Measurements from ENCODE around the gene RLBP1. TPM values are rescaled to one million over a fixed set of nuclear protein-coding genes. Genes with fewer than 3 reads are reported as not detected.

RLBP1 gene
- total and polyA plus RNA-seq, 2 experiments from 2014 or later = 0.40 TPM; not detected in 1

- Histone ChIP-seq H3K4me1 (ENCODE audit: low read depth) (peaks cover 32% of the 10 kb centered on the region), H3K36me3 (no peaks in the 10 kb centered on the region), H3K4me3 (no peak overlapping the region), H3K27ac (no peak overlapping the region), H3K27me3 (no peaks in the 10 kb centered on the region), H3K9me3 (ENCODE audit: low read depth) (no peaks in the 10 kb centered on the region)
- no peak for TF ChIP-seq CTCF (IDR thresholded peaks at IDR 0.05; ENCODE audit: low read depth, low read length)
- DNase-seq (ENCODE audit: low read depth in 1 of 2, low spot score in 1 of 2) = peak in 1 of 2 donors; percentile 43
Measured at GRCh38 chr15:89165677-89166076, 55.7 kb downstream of the RLBP1 start.

GRCh38 chr15:89164712-89165211 is 56.6 kb downstream of the RLBP1 start:
- no peak overlapping the region for H3K27ac ChIP-seq
- H3K9me3 ChIP-seq (ENCODE audit: low read depth) = no peaks in the 10 kb centered on the region
- H3K36me3 ChIP-seq = no peaks in the 10 kb centered on the region
- H3K4me1 ChIP-seq (ENCODE audit: low read depth) = peaks cover 32% of the 10 kb centered on the region
- no peaks in the 10 kb centered on the region for H3K27me3 ChIP-seq
- TF ChIP-seq CTCF (IDR thresholded peaks at IDR 0.05; ENCODE audit: low read depth, low read length) = no peak
- DNase-seq (ENCODE audit: low read depth in 1 of 2, low spot score in 1 of 2) = no peak
- no peak overlapping the region for H3K4me3 ChIP-seq

- Histone ChIP-seq H3K27me3 (no peaks in the 10 kb centered on the region), H3K9me3 (ENCODE audit: low read depth) (no peaks in the 10 kb centered on the region), H3K36me3 (no peaks in the 10 kb centered on the region), H3K4me1 (ENCODE audit: low read depth) (peaks cover 32% of the 10 kb centered on the region), H3K27ac (no peak overlapping the region), H3K4me3 (no peak overlapping the region)
- peak in 1 of 2 donors; percentile 48 for DNase-seq (ENCODE audit: low read depth in 1 of 2, low spot score in 1 of 2)
- no peak for TF ChIP-seq CTCF (IDR thresholded peaks at IDR 0.05; ENCODE audit: low read depth, low read length)
Measured at GRCh38 chr15:89163271-89164055, 57.9 kb downstream of the RLBP1 start.

GRCh38 chr15:89161666-89162065 is 59.7 kb downstream of the RLBP1 start:
- no peak for TF ChIP-seq CTCF (IDR thresholded peaks at IDR 0.05; ENCODE audit: low read depth, low read length)
- Histone ChIP-seq H3K27me3 (no peaks in the 10 kb centered on the region), H3K4me3 (no peak overlapping the region), H3K27ac (no peak overlapping the region), H3K36me3 (peaks cover 6% of the 10 kb centered on the region), H3K9me3 (ENCODE audit: low read depth) (no peaks in the 10 kb centered on the region), H3K4me1 (ENCODE audit: low read depth) (peaks cover 16% of the 10 kb centered on the region)
- DNase-seq (ENCODE audit: low read depth in 1 of 2, low spot score in 1 of 2) = no peak

Other genes starting within 250 kb of the RLBP1 start
- 43.0 and 44.8 TPM in 2 replicates for gene ABHD2, start 133.1 kb downstream of the RLBP1 start, total RNA-seq
- 25.5 and 28.4 TPM in 2 replicates for gene ABHD2, start 133.1 kb downstream of the RLBP1 start, polyA plus RNA-seq
- gene FANCI, start 22.4 kb upstream of the RLBP1 start, total RNA-seq = 11.3 and 22.8 TPM in 2 replicates
- 13.3 and 37.7 TPM in 2 replicates for gene FANCI, start 22.4 kb upstream of the RLBP1 start, polyA plus RNA-seq
- 56.2 and 63.9 TPM in 2 replicates for gene POLG, start 113.2 kb upstream of the RLBP1 start, total RNA-seq
- 47.3 and 53.5 TPM in 2 replicates for gene POLG, start 113.2 kb upstream of the RLBP1 start, polyA plus RNA-seq

All from cardiac muscle cell (in vitro differentiated cells and primary cell).